GM12878 (cell line): ENCODE measurements around the gene RERE.

Experiments used
- EZH2 ChIP-seq: IDR thresholded peaks from 2 replicates; pipeline ENCODE4 v1.6.1; 2012; ENCODE audit warnings: low read depth, mild to moderate bottlenecking, control low read depth, inconsistent platforms, low read length, borderline replicate concordance; ENCODE audit not compliant: control insufficient read depth
- RCOR1 ChIP-seq: conservative IDR thresholded peaks from 2 replicates; pipeline ENCODE4 v1.6.1; 2012; ENCODE audit warnings: low read depth, low read length, improper control_type of control experiment
- SIN3A ChIP-seq: IDR thresholded peaks from 2 replicates; pipeline ENCODE4 v1.6.1; 2012; ENCODE audit warnings: low read depth, low read length, improper control_type of control experiment
- TF ChIP-seq, protein P1 (sequence below): fragments of 150-350 bp; IDR thresholded peaks from 2 replicates; pipeline ENCODE4 v1.6.1; 2016; ENCODE audit warnings: low read depth, low read length
- TF ChIP-seq, protein P2 (sequence below), 3 experiments: IDR thresholded peaks in 2 of 3; conservative IDR thresholded peaks in 1 of 3; 2 replicates each; pipeline ENCODE4 v1.5.1; 2011; ENCODE audit warnings: low read depth in 3 of 3, low read length in 3 of 3, mild to moderate bottlenecking in 3 of 3, control low read depth in 2 of 3, moderate library complexity in 2 of 3, inconsistent platforms in 1 of 3, mixed read lengths in 1 of 3; ENCODE audit not compliant: control insufficient read depth in 2 of 3, insufficient read depth in 1 of 3; ENCODE audit errors: extremely low read depth in 1 of 3

- TF ChIP-seq, protein P1, sequence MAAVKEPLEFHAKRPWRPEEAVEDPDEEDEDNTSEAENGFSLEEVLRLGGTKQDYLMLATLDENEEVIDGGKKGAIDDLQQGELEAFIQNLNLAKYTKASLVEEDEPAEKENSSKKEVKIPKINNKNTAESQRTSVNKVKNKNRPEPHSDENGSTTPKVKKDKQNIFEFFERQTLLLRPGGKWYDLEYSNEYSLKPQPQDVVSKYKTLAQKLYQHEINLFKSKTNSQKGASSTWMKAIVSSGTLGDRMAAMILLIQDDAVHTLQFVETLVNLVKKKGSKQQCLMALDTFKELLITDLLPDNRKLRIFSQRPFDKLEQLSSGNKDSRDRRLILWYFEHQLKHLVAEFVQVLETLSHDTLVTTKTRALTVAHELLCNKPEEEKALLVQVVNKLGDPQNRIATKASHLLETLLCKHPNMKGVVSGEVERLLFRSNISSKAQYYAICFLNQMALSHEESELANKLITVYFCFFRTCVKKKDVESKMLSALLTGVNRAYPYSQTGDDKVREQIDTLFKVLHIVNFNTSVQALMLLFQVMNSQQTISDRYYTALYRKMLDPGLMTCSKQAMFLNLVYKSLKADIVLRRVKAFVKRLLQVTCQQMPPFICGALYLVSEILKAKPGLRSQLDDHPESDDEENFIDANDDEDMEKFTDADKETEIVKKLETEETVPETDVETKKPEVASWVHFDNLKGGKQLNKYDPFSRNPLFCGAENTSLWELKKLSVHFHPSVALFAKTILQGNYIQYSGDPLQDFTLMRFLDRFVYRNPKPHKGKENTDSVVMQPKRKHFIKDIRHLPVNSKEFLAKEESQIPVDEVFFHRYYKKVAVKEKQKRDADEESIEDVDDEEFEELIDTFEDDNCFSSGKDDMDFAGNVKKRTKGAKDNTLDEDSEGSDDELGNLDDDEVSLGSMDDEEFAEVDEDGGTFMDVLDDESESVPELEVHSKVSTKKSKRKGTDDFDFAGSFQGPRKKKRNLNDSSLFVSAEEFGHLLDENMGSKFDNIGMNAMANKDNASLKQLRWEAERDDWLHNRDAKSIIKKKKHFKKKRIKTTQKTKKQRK: no peak
- no peak for TF ChIP-seq RCOR1
- TF ChIP-seq SIN3A: no peak
- TF ChIP-seq, protein P2, sequence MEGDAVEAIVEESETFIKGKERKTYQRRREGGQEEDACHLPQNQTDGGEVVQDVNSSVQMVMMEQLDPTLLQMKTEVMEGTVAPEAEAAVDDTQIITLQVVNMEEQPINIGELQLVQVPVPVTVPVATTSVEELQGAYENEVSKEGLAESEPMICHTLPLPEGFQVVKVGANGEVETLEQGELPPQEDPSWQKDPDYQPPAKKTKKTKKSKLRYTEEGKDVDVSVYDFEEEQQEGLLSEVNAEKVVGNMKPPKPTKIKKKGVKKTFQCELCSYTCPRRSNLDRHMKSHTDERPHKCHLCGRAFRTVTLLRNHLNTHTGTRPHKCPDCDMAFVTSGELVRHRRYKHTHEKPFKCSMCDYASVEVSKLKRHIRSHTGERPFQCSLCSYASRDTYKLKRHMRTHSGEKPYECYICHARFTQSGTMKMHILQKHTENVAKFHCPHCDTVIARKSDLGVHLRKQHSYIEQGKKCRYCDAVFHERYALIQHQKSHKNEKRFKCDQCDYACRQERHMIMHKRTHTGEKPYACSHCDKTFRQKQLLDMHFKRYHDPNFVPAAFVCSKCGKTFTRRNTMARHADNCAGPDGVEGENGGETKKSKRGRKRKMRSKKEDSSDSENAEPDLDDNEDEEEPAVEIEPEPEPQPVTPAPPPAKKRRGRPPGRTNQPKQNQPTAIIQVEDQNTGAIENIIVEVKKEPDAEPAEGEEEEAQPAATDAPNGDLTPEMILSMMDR (IDR thresholded peaks at IDR 0.05 in 2 of 3, conservative IDR thresholded peaks at IDR 0.05 in 1 of 3; ENCODE audit: control insufficient read depth in 2 of 3, extremely low read depth in 1 of 3, insufficient read depth in 1 of 3, low read depth in 3 of 3, low read length in 3 of 3): no peak
- TF ChIP-seq EZH2: no peak
Measured at GRCh38 chr1:8360493-8361197, 456.8 kb downstream of the RERE start.
